Measurements from ENCODE around the gene PCSK9.

PCSK9 gene

GRCh38 chr1:55061000-55061705, 21.8 kb downstream of the PCSK9 start:
- TF ChIP-seq CTCF (conservative IDR thresholded peaks at IDR 0.05) (no peak), ZFX (IDR thresholded peaks at IDR 0.05) (no peak)
- H3K27ac ChIP-seq, result no peak overlapping the region

GRCh38 chr1:55061706-55062321, 22.5 kb downstream of the PCSK9 start:
- no peak overlapping the region for H3K27ac ChIP-seq
- TF ChIP-seq ZFX (IDR thresholded peaks at IDR 0.05) (no peak), CTCF (conservative IDR thresholded peaks at IDR 0.05) (no peak)

- no peak overlapping the region for H3K27ac ChIP-seq
- TF ChIP-seq CTCF (conservative IDR thresholded peaks at IDR 0.05), result no peak
Measured at GRCh38 chr1:55062801-55063576, 23.6 kb downstream of the PCSK9 start.

DNA sequence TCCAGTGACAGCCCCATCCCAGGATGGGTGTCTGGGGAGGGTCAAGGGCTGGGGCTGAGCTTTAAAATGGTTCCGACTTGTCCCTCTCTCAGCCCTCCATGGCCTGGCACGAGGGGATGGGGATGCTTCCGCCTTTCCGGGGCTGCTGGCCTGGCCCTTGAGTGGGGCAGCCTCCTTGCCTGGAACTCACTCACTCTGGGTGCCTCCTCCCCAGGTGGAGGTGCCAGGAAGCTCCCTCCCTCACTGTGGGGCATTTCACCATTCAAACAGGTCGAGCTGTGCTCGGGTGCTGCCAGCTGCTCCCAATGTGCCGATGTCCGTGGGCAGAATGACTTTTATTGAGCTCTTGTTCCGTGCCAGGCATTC, 24.2 kb downstream of the PCSK9 start:
- no peak overlapping the region for H3K27ac ChIP-seq
- TF ChIP-seq ZFX (IDR thresholded peaks at IDR 0.05) (no peak), CTCF (conservative IDR thresholded peaks at IDR 0.05) (no peak)

GRCh38 chr1:55064071-55064581, 24.8 kb downstream of the PCSK9 start:
- TF ChIP-seq ZFX (IDR thresholded peaks at IDR 0.05), result no peak
- TF ChIP-seq CTCF (conservative IDR thresholded peaks at IDR 0.05), result no peak; the same call in 1 of the 2 replicates
- no peak overlapping the region for H3K27ac ChIP-seq

DNA sequence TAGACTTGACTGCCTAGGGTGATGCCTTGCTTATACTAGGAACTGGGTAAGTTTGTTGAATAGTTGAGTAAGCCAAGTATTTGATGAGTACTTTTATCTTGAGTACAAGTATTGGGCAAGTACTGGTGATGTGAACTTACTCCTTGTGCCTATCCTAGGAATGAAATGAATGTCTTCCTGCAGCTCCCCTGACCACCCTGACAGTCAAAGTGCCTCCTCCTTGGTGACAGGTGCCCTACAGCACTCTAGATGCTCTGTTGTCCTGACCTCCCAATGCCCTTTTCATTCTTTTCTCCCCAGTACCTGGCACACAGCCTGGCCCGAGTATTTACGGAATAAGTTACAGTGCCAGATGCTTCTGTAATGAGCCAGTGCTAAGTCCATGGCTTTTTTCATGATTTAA, 25.5 kb downstream of the PCSK9 start:
- TF ChIP-seq CTCF (conservative IDR thresholded peaks at IDR 0.05) (no peak), ZFX (IDR thresholded peaks at IDR 0.05) (no peak)
- H3K27ac ChIP-seq, result no peak overlapping the region

- H3K27ac ChIP-seq, result no peak overlapping the region
- TF ChIP-seq ZFX (IDR thresholded peaks at IDR 0.05), result no peak
- no peak for TF ChIP-seq CTCF (conservative IDR thresholded peaks at IDR 0.05)
Measured at GRCh38 chr1:55065648-55066047, 26.3 kb downstream of the PCSK9 start.
